Measurements from ENCODE around the gene DGUOK.

- TF ChIP-seq CTCF (IDR thresholded peaks at IDR 0.05) (no peak), POLR2A (IDR thresholded peaks at IDR 0.05) (no peak)
Measured at GRCh38 chr2:73984203-73984921, 57.7 kb downstream of the DGUOK start, which contains the start of gene TET3.
